Measurements from ENCODE around the gene ARHGEF35.
"Not testable (repeated sequence)": the region's sequence is repeated elsewhere in the genome, so short reads cannot be mapped to it uniquely, and the experiment has no call there.

Gene ARHGEF35

DNA sequence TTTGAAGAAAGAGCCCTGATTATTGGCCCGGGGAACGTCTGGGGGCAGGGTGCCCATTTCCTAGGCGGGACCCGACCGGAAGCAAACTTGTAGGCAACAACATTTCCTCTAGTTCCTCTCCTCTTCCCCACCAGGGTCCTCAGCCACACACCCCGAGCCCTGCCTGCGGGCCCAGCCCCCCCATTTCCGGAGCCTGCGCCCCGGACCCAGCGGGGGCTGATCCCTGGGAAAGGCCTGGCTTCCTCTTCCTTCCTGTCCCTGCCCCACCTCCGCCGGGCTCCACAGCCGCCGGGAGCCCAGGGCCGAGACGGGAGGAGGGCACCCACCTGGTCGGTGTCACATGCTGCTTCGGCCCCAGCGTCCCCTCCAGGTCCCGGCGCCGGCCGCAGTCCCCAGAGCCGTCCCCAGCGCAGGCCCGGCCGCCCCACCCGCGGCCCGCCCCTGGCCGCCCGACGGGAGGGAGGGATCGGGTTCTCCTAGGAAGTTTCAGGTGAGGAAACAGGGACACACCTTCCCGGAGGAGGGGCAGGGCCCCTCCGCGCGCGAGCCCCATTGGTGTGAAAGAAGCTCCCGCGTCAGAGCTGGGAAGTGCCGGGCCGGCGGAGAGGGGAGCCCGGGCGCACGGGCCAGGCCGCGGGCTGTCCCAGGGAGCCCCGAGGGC, at the start of gene ARHGEF35:
ARHGEF35 (minus strand) TSS at position 622 of the 661 bp plus-strand sequence. CDS start 7,450 bp downstream, outside the sequence.
- not testable (repeated sequence) for H3K4me1 Mint-ChIP-seq; H3K36me3 Mint-ChIP-seq (ENCODE audit: low read depth); H3K9me3 Mint-ChIP-seq; H3K27me3 Mint-ChIP-seq (ENCODE audit: low read depth)
- Mint-ChIP-seq H3K4me3 (peak within 1 kb of the TSS; percentile 80 to 87 (median 86)), H3K27ac (peak within 1 kb of the TSS; percentile 91 to 98 (median 95))

DNA sequence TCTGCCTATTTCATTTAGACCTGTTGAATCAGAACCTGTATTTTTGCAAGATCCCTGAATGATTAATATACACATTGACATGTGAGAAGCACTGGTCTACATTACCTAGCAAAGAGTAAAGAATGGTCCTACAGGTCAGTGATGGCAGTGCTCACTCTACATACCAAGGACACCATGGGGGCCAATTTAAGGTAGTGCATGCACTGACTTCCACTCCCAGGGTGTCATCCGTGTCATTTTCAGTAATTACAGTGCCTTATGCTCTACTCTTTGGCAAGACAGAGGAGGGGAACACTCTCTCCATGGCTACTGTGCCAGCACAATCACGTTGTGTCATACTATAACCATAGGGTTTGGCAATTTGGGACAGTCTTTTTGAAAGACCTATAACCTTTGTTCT, 49.7 kb upstream of the ARHGEF35 start:
- not testable (repeated sequence) for H3K4me1 Mint-ChIP-seq

DNA sequence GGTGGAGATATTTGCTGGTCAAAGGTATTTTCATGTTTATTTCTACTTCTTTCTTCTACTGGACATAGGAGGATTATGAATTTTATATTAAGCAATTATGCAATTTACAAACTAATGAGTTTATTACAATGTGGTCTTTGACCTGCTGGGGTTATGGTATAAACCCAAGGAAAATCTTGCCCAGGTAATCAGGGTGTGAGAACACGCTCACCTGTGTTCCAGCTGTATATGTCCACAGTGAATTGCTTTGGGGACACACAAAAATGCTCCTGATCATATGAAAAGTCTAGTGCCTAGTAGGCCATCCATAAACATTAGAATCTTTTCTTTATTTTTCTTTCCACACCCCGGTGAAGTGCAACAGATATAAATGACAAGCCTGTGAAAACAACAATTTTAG, 43.7 kb upstream of the ARHGEF35 start, which contains the start of gene OR2A42:
OR2A42 (minus strand) TSS at position 241 of the 400 bp plus-strand sequence. CDS start 6,762 bp downstream, outside the sequence.
- not testable (repeated sequence) for H3K27ac Mint-ChIP-seq; H3K4me1 Mint-ChIP-seq; H3K9me3 Mint-ChIP-seq; H3K27me3 Mint-ChIP-seq (ENCODE audit: low read depth); H3K36me3 Mint-ChIP-seq (ENCODE audit: low read depth); H3K4me3 Mint-ChIP-seq

More for the DNA sequence above, 49.7 kb upstream of the ARHGEF35 start:
- H3K36me3 Mint-ChIP-seq (ENCODE audit: low read depth); H3K27me3 Mint-ChIP-seq (ENCODE audit: low read depth); H3K9me3 Mint-ChIP-seq; H3K4me3 Mint-ChIP-seq; H3K27ac Mint-ChIP-seq: not testable (repeated sequence)

DNA sequence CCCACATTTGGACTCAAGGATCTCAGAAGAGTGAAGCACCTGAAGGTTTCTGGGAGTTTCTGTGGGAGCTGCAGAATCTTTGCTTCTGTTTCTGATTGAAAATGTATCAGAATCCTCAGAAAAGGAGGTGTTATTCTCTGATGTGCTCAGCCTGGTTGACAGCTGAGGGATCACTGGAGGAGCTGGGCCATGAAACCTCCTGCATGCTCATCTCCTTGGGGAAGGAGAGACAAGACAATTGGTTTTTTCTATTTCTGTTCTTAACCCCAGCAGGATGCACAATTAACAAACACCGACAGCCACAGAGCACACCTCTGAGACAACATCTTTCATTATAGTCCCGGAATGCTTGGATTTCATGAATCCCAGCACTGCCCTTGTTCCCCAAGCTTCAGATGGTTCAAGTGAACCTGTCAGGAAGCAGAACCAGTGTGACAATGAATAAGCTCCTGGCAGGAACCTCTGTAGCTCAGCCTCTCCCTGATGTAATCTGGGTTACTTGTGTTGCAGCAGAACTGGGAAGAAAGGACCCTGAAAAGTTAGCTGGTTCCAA, 43.0 kb upstream of the ARHGEF35 start:
- not testable (repeated sequence) for H3K4me3 Mint-ChIP-seq; H3K27me3 Mint-ChIP-seq (ENCODE audit: low read depth); H3K27ac Mint-ChIP-seq; H3K9me3 Mint-ChIP-seq; H3K36me3 Mint-ChIP-seq (ENCODE audit: low read depth); H3K4me1 Mint-ChIP-seq

DNA sequence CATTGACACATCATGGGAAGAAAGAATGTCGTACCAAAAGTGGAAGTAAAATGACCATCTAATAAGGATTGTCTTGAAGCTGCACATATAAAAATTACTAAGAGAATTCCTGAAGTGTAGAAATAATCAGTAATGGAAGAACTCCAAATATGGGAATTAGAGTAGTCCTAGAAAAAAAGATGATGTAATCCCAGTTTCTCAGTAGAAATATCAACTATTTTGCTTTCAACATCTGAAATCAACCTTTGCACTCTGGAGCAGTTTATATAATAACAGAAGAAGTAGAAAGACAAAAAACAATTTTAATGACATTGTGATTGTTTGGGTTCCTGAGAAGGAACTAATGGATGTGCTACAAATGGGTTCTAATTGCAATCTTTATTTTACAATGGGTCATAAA, 37.4 kb upstream of the ARHGEF35 start:
- H3K9me3 Mint-ChIP-seq; H3K36me3 Mint-ChIP-seq (ENCODE audit: low read depth); H3K27me3 Mint-ChIP-seq (ENCODE audit: low read depth); H3K4me1 Mint-ChIP-seq; H3K4me3 Mint-ChIP-seq; H3K27ac Mint-ChIP-seq: not testable (repeated sequence)

DNA sequence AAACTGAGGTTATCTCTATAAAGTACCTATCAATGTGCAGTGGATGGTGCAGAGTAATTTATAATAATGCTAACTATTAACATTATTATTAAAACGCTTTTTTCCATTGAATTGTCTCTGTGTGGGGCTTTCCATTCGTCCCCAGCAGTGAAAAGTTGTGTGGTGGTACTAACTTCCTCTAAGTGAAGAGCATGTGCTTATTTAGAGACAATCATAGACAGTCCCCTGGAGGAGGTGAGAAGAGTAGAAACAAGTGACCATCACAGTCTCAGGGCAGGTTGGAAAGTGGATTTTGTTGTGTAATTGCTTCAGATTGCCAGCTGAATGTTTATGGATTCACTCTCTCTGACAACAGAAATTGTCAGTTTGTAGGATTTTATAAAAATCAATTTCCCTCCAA, 35.4 kb upstream of the ARHGEF35 start:
- H3K4me3 Mint-ChIP-seq; H3K27ac Mint-ChIP-seq; H3K4me1 Mint-ChIP-seq; H3K36me3 Mint-ChIP-seq (ENCODE audit: low read depth); H3K27me3 Mint-ChIP-seq (ENCODE audit: low read depth); H3K9me3 Mint-ChIP-seq: not testable (repeated sequence)

DNA sequence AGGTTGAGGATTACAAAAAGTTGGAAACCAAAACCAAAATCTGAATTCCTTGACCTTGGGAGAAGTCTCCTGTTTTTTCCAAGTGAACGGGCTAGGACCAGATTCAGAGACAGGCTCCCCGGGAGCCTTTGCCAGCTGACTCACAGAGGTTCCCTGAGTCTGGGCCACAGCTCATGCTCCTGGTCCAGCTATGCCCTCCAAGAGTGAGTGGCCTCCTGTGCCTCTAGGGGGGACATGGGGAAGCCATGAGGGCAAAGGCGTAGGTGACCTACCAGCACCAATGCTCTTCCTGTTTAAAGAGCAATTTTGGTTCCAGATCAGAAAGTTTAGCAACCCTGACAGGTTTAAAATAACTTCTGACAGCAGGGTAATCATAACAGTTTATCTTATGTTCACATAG, 33.2 kb upstream of the ARHGEF35 start:
- not testable (repeated sequence) for H3K27me3 Mint-ChIP-seq (ENCODE audit: low read depth); H3K4me3 Mint-ChIP-seq; H3K4me1 Mint-ChIP-seq; H3K36me3 Mint-ChIP-seq (ENCODE audit: low read depth); H3K9me3 Mint-ChIP-seq; H3K27ac Mint-ChIP-seq

DNA sequence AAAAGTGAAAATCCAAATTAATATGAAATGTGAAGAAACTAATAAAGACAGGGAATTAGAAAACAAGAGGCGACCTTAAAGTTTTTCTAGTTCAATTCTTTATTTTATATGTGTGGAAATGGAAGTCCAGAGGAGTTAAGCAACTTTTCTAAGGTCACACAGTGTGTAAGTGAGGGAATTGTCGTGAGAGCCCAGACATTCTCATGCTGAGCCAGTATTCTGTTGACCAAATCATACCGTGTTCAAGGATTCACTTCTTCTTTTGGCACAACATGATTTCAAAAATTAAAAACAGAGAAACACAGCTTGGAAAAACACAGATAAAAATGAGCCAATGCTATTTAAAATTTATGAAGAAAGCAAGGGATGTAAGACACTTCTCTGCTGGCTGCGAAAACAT, 31.2 kb upstream of the ARHGEF35 start:
- H3K4me3 Mint-ChIP-seq; H3K36me3 Mint-ChIP-seq (ENCODE audit: low read depth); H3K4me1 Mint-ChIP-seq; H3K27me3 Mint-ChIP-seq (ENCODE audit: low read depth); H3K9me3 Mint-ChIP-seq; H3K27ac Mint-ChIP-seq: not testable (repeated sequence)

DNA sequence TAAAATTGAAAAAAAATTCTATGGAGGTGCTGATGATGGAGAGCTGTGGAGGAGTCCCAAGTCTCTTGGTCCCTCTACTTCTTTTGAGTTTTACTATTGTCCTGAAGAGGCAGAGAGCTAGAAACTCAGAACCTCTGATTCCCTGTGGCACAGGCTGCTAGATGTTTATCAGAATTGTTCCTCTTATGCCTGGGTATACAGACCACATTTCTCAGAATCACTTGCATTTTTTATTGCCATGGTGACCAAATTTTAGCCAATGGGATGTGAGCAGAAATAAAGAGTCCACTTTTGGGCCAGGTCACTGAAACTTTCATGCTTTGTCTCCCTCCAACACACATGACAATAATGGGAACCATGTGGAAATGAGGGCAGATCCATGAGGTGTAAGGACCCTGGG, 28.0 kb upstream of the ARHGEF35 start:
- H3K9me3 Mint-ChIP-seq; H3K27me3 Mint-ChIP-seq (ENCODE audit: low read depth); H3K4me1 Mint-ChIP-seq; H3K4me3 Mint-ChIP-seq; H3K27ac Mint-ChIP-seq; H3K36me3 Mint-ChIP-seq (ENCODE audit: low read depth): not testable (repeated sequence)

DNA sequence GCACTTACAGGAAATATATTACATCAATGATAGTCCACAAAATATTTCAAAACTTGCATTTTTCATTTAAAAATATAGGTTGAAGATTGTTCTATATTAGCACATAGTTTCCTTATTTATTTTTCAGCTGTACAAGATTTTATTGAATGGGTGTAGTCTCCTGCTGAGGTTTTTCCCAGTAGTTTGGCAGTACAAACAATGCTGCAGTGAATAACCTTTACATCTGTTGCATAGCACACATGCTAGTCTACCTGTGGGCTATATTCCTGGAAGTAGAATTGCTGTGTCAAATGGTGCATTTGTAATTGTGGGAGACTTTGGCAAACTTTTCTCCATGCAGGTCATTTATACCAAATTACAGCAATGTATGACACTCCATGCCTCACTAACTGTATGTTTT, 24.9 kb upstream of the ARHGEF35 start:
- H3K4me3 Mint-ChIP-seq; H3K27me3 Mint-ChIP-seq (ENCODE audit: low read depth); H3K9me3 Mint-ChIP-seq; H3K36me3 Mint-ChIP-seq (ENCODE audit: low read depth); H3K27ac Mint-ChIP-seq; H3K4me1 Mint-ChIP-seq: not testable (repeated sequence)

DNA sequence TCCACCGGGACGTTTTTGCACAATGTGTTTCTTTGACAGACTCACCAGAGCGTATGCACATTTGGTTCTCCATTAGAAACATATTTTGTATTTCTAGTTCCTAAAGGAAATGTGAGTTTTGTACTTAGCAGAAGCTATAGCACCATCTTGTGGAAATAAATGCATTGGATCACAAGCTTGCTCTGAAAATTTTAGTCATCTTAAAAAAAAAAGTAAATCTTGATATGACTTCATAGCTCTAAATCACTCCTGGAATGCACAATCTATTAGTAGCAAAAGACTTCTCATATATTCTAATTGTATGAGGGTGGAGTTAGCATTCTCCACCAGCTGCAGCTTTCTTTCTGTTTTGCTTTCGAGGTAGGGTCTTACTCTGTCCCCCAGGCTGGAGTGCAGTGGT, 23.5 kb upstream of the ARHGEF35 start:
- H3K9me3 Mint-ChIP-seq; H3K4me1 Mint-ChIP-seq; H3K27ac Mint-ChIP-seq; H3K36me3 Mint-ChIP-seq (ENCODE audit: low read depth); H3K27me3 Mint-ChIP-seq (ENCODE audit: low read depth); H3K4me3 Mint-ChIP-seq: not testable (repeated sequence)

DNA sequence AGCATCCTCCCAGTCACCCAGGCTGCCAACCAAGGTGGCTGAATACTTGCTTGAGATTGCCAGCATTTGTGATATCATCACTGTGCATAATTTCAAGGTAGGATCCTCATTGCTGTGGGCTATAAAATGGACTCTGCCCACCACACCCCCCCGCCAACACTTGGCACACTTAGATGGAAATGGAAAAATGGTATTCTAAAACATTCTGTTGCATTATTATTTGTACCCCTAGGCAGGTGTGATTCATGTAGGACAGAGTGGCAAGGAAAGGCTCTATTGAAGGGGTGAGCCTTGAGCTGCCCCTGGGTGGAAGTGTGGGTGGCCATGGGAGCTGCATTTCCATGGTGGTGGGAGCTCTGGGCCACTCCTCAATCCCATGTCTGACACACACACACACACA, 22.9 kb upstream of the ARHGEF35 start:
- H3K9me3 Mint-ChIP-seq; H3K27ac Mint-ChIP-seq; H3K36me3 Mint-ChIP-seq (ENCODE audit: low read depth); H3K4me3 Mint-ChIP-seq; H3K27me3 Mint-ChIP-seq (ENCODE audit: low read depth); H3K4me1 Mint-ChIP-seq: not testable (repeated sequence)

DNA sequence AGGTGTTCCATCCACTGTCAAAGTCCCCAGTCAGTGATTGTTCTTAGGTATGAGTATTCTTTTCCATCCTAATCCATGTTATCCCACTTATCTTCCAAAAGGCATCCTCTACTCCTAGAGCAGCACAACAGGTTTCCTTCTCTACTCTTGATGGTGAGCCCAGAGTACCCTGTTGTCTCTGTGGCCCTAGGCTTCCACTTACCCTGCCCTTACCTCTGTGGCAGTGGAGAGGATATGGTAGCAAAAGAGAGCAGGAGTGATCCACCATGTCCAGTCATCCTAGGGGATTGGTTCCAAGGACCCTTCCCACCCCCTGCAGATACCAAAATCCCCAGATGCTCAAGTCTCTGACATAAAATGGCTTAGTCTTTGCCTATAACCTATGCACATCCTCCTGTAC, 21.6 kb upstream of the ARHGEF35 start:
- H3K27ac Mint-ChIP-seq; H3K27me3 Mint-ChIP-seq (ENCODE audit: low read depth); H3K4me1 Mint-ChIP-seq; H3K36me3 Mint-ChIP-seq (ENCODE audit: low read depth); H3K4me3 Mint-ChIP-seq; H3K9me3 Mint-ChIP-seq: not testable (repeated sequence)

DNA sequence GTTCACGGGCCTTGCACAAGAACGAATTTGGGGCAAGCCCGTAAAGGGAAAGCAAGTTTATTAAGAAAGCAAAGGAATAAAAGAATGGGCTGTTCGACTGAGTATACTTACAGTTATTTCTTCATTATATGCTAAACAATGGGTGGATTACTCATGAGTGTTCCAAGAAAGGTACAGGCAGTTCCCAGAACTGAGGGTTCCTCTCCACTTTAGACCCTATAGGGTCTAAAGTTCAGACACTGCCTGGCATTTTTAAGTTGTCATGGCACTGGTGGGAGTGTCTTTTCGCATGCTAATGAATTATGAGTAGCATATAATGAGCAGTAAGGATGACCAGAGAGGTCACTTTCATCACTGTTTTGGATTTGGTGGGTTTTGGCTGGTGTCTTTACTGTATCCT, 9.7 kb upstream of the ARHGEF35 start:
- H3K27me3 Mint-ChIP-seq (ENCODE audit: low read depth); H3K9me3 Mint-ChIP-seq; H3K4me1 Mint-ChIP-seq; H3K36me3 Mint-ChIP-seq (ENCODE audit: low read depth); H3K4me3 Mint-ChIP-seq; H3K27ac Mint-ChIP-seq: not testable (repeated sequence)

DNA sequence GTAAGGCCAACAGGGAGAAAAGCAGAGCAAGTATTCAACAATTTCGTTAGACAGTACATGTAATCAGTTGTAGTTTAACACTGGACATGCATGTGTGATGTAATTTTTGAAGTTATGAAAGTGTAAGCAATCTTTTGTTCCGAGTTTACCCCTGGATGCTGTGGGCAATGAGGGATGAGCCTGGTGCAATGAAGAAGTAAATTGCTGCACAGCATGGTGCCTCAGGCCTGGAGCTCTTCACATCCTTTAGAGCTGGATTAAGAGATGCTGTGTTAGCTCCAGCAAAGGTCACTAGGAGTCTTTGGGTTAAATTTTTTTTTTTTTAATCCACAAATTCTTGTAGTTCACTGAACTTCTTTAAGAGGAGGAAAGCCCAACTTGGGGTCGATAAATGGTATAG, 7.5 kb upstream of the ARHGEF35 start:
- H3K9me3 Mint-ChIP-seq; H3K4me1 Mint-ChIP-seq; H3K36me3 Mint-ChIP-seq (ENCODE audit: low read depth); H3K4me3 Mint-ChIP-seq; H3K27me3 Mint-ChIP-seq (ENCODE audit: low read depth); H3K27ac Mint-ChIP-seq: not testable (repeated sequence)

DNA sequence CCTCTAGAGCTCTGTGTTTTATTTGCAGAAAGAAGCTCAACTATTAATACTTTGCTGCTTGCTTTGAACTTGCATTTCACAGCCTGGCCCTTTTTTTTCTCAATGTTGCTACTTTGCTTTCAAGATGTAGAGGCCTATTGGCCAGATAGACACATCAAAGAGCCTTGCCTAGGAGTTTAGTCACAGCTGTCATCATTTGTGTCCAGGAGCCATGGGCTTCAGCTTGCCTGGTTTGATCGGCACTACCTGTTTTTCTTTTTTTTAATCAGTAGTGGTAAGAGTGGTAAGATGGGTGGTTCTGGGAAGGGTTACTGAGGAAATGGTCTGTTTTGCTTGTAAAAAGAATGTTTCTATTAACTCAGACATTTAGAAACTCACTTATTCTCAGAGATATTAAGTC, 6.3 kb upstream of the ARHGEF35 start:
- not testable (repeated sequence) for H3K36me3 Mint-ChIP-seq (ENCODE audit: low read depth); H3K9me3 Mint-ChIP-seq; H3K27me3 Mint-ChIP-seq (ENCODE audit: low read depth); H3K4me1 Mint-ChIP-seq; H3K4me3 Mint-ChIP-seq; H3K27ac Mint-ChIP-seq
